MCF 10A (cell line): ENCODE results near the gene AHCYL2. TPM values are rescaled to one million over a fixed set of nuclear protein-coding genes. Genes with fewer than 3 reads are reported as not detected.

Source experiments
- BruUV-seq: library from RNA; stranded (reverse); fragments of 400-500 nt; replicated peaks from 2 replicates; lab custom pipeline; 2021; lab: Mats Ljungman, UMichigan
- CTCF ChIA-PET: fragments of 300-600 bp; sonication (Branson Sonifier 250); formaldehyde crosslinking; extraction: SDS; loops from one replicate; lab custom pipeline; 2021; ENCODE audit warnings: antibody characterized with exemption, inconsistent platforms; lab: Yijun Ruan, JAX
- POLR2A ChIA-PET: fragments of 300-600, 350-650 bp; sonication (Branson Sonifier 250); formaldehyde crosslinking; extraction: SDS; loops from one replicate; lab custom pipeline; 2020; ENCODE audit warnings: antibody characterized with exemption, inconsistent platforms; lab: Yijun Ruan, JAX
- DNase-seq: peaks from one replicate; pipeline ENCODE4 v3.0.0-alpha.2; 2018; ENCODE audit not compliant: unreplicated experiment
- H3K27ac Mint-ChIP-seq: one replicate; pipeline ENCODE4 v1.8.0; 2022; ENCODE audit warnings: mild to moderate bottlenecking, low read depth, mixed read lengths; ENCODE audit not compliant: unreplicated experiment
- H3K27me3 Mint-ChIP-seq: one replicate; pipeline ENCODE4 v1.8.0; 2022; ENCODE audit warnings: mixed read lengths; ENCODE audit not compliant: insufficient read depth, unreplicated experiment
- H3K36me3 Mint-ChIP-seq: one replicate; pipeline ENCODE4 v1.8.0; 2022; ENCODE audit warnings: mild to moderate bottlenecking, moderate library complexity, mixed read lengths; ENCODE audit not compliant: insufficient read depth, unreplicated experiment
- H3K4me1 Mint-ChIP-seq: one replicate; pipeline ENCODE4 v1.8.0; 2022; ENCODE audit warnings: mixed read lengths; ENCODE audit not compliant: insufficient read depth, unreplicated experiment
- H3K4me3 Mint-ChIP-seq: one replicate; pipeline ENCODE4 v1.8.0; 2022; ENCODE audit warnings: mild to moderate bottlenecking, moderate library complexity, mixed read lengths; ENCODE audit not compliant: unreplicated experiment
- H3K9me3 Mint-ChIP-seq: one replicate; pipeline ENCODE4 v1.8.0; 2022; ENCODE audit warnings: mixed read lengths; ENCODE audit not compliant: unreplicated experiment
- intact Hi-C: fragments of 100-400 bp; cut with micrococcal nuclease; formaldehyde crosslinking; loops from 2 replicates; pipeline ENCODE4 v1.14.1; 2022
- total RNA-seq: library from RNA; stranded (reverse); gene quantifications from 2 replicates; pipeline ENCODE4 v1.2.3, GENCODE V29; 2022
- TF ChIP-seq, protein P1 (sequence below): fragments of 200-600 bp; IDR thresholded peaks from one replicate; pipeline ENCODE4 v1.8.0; 2022; ENCODE audit warnings: antibody characterized with exemption, mild to moderate bottlenecking; ENCODE audit not compliant: unreplicated experiment

AHCYL2 gene
- total RNA-seq, 1 experiment from 2014 or later = 12.8 TPM

DNA sequence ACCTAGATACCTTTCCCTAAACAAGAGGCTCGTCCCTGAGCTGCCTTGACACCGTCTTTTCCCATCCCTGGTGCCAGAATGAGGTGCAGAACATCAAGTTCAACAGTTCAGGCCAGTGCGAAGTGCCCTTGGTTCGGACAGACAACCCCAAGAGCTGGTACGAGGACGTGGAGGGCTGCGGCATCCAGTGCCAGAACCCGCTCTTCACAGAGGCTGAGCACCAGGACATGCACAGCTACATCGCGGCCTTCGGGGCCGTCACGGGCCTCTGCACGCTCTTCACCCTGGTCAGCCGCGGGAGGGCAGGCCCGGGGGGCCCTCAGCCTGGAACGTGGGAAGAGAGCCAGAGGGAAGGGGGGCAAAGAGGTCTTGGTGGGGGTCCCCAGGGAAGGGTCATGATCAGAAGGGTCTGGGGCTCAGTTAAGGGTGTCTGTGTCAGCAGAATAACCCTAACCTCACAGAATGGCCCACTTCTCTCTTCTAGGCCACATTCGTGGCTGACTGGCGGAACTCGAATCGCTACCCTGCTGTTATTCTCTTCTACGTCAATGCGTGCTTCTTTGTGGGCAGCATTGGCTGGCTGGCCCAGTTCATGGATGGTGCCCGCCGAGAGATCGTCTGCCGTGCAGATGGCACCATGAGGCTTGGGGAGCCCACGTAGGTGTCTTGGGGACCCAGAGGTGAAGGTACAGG, 19.6 kb upstream of the AHCYL2 start:
- Mint-ChIP-seq H3K9me3 (no peaks in the 10 kb centered on the region), H3K4me3 (no peak overlapping the region), H3K27me3 (peaks cover 36% of the 10 kb centered on the region), H3K36me3 (no peaks in the 10 kb centered on the region), H3K4me1 (no peaks in the 10 kb centered on the region), H3K27ac (no peak overlapping the region)
- ChIA-PET CTCF (interaction anchor here (2.0 kb wide), 1 partner anchor 42 kb away, joined by 6 read pairs; no protein-coding TSS in a partner anchor), POLR2A (no interaction called here)
- intact Hi-C loops = no loop called here
- no peak for DNase-seq
- BruUV-seq = no TSS peak
- TF ChIP-seq, protein P1, sequence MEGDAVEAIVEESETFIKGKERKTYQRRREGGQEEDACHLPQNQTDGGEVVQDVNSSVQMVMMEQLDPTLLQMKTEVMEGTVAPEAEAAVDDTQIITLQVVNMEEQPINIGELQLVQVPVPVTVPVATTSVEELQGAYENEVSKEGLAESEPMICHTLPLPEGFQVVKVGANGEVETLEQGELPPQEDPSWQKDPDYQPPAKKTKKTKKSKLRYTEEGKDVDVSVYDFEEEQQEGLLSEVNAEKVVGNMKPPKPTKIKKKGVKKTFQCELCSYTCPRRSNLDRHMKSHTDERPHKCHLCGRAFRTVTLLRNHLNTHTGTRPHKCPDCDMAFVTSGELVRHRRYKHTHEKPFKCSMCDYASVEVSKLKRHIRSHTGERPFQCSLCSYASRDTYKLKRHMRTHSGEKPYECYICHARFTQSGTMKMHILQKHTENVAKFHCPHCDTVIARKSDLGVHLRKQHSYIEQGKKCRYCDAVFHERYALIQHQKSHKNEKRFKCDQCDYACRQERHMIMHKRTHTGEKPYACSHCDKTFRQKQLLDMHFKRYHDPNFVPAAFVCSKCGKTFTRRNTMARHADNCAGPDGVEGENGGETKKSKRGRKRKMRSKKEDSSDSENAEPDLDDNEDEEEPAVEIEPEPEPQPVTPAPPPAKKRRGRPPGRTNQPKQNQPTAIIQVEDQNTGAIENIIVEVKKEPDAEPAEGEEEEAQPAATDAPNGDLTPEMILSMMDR = no peak

DNA sequence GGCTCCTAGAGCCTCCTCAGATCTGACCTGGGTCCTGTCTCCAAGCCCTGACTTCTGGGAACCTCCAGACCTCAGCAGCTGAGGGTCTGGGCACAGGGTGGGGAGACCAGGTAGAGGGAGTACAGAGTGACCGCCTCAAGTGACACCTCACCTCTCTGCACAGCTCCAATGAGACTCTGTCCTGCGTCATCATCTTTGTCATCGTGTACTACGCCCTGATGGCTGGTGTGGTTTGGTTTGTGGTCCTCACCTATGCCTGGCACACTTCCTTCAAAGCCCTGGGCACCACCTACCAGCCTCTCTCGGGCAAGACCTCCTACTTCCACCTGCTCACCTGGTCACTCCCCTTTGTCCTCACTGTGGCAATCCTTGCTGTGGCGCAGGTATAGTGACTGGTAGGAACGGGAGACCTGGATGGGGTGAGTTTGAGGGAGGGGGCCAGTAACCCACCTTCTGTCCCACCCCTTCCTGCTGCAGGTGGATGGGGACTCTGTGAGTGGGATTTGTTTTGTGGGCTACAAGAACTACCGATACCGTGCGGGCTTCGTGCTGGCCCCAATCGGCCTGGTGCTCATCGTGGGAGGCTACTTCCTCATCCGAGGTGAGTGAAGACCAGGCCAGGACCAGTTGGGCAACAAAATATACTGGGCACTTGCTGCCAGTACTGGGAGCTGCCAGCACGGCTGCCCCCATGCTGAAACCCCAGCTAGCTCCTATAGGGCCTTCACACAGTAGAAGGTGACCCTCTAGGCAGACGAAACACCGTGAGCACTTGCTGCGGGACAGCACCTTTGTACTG, 18.6 kb upstream of the AHCYL2 start:
- no peaks in the 10 kb centered on the region for H3K36me3 Mint-ChIP-seq
- BruUV-seq = no TSS peak
- ChIA-PET CTCF (interaction anchor here (0.6 to 4.2 kb wide), 4 partner anchors 13 to 744 kb away, joined by 3 to 27 read pairs (median 6); no protein-coding TSS in a partner anchor), POLR2A (no interaction called here)
- no peak for DNase-seq
- H3K4me3 Mint-ChIP-seq = no peak overlapping the region
- H3K27me3 Mint-ChIP-seq = peaks cover 35% of the 10 kb centered on the region
- TF ChIP-seq, protein P1 = no peak
- no peaks in the 10 kb centered on the region for H3K9me3 Mint-ChIP-seq
- H3K4me1 Mint-ChIP-seq = no peaks in the 10 kb centered on the region
- H3K27ac Mint-ChIP-seq = no peak overlapping the region
- intact Hi-C loops = no loop called here

DNA sequence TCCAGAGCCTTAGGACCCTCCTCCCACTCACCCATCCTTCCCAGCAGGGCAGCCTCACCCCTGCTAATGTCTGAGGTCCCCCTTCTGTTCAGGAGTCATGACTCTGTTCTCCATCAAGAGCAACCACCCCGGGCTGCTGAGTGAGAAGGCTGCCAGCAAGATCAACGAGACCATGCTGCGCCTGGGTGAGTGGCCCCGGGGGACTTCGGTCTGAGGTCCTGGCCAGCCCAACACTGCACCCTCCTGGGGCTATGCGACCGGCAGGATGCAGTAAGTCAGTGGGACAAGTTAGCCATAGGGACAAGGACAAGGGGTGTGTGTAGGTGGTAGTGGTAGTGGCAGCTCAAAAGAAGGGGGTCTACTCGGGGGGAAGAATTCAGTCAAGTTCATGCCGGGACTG, 16.2 kb upstream of the AHCYL2 start:
- TF ChIP-seq, protein P1 = no peak
- ChIA-PET CTCF (interaction anchor here (0.6 to 5.1 kb wide), 6 partner anchors 9 to 434 kb away, joined by 3 to 72 read pairs (median 6); no protein-coding TSS in a partner anchor), POLR2A (no interaction called here)
- intact Hi-C loops = no loop called here
- peaks cover 21% of the 10 kb centered on the region for H3K27me3 Mint-ChIP-seq
- H3K4me1 Mint-ChIP-seq = no peaks in the 10 kb centered on the region
- H3K27ac Mint-ChIP-seq = no peak overlapping the region
- BruUV-seq = no TSS peak
- no peak overlapping the region for H3K4me3 Mint-ChIP-seq
- H3K9me3 Mint-ChIP-seq = no peaks in the 10 kb centered on the region
- no peak for DNase-seq
- no peaks in the 10 kb centered on the region for H3K36me3 Mint-ChIP-seq
